DMS79 (cell line): Measurements from ENCODE around the gene ABHD17B.
"Not testable (repeated sequence)": the region's sequence is repeated elsewhere in the genome, so short reads cannot be mapped to it uniquely, and the experiment has no call there.

Experiments
- DNase-seq: peaks from one replicate; lab custom pipeline; 2025; lab: John Stamatoyannopoulos, UW

ABHD17B gene

GRCh38 chr9:71915495-71915894 lies 4.5 kb upstream of the ABHD17B start:
- no peak for DNase-seq

- DNase-seq: no peak
Observed at GRCh38 chr9:71911908-71912335, 929 bp upstream of the ABHD17B start.

- DNase-seq: no peak
Observed at GRCh38 chr9:71910650-71911060, 338 bp downstream of the ABHD17B start.

GRCh38 chr9:71909887-71910649 lies 925 bp downstream of the ABHD17B start:
- no peak for DNase-seq

GRCh38 chr9:71908825-71909224 lies 2.2 kb downstream of the ABHD17B start:
- DNase-seq: no peak

GRCh38 chr9:71904076-71904475 lies 6.9 kb downstream of the ABHD17B start:
- no peak for DNase-seq

- no peak for DNase-seq
Observed at GRCh38 chr9:71901695-71902597, 9.0 kb downstream of the ABHD17B start.

GRCh38 chr9:71898756-71899155 lies 12.2 kb downstream of the ABHD17B start:
- DNase-seq: not testable (repeated sequence)

GRCh38 chr9:71897577-71897976 lies 13.4 kb downstream of the ABHD17B start:
- no peak for DNase-seq

GRCh38 chr9:71896761-71897160 lies 14.2 kb downstream of the ABHD17B start:
- DNase-seq: no peak

GRCh38 chr9:71895955-71896354 lies 15.0 kb downstream of the ABHD17B start:
- no peak for DNase-seq

- no peak for DNase-seq
Observed at GRCh38 chr9:71895117-71895516, 15.9 kb downstream of the ABHD17B start.

- no peak for DNase-seq
Observed at GRCh38 chr9:71891557-71892189, 19.3 kb downstream of the ABHD17B start.

- no peak for DNase-seq
Observed at GRCh38 chr9:71890042-71890679, 20.8 kb downstream of the ABHD17B start.

- no peak for DNase-seq
Observed at GRCh38 chr9:71887362-71887761, 23.6 kb downstream of the ABHD17B start.

- DNase-seq: no peak
Observed at GRCh38 chr9:71886541-71886940, 24.5 kb downstream of the ABHD17B start.

GRCh38 chr9:71886015-71886414 lies 25.0 kb downstream of the ABHD17B start:
- no peak for DNase-seq

- DNase-seq: no peak
Observed at GRCh38 chr9:71885467-71885866, 25.5 kb downstream of the ABHD17B start.

GRCh38 chr9:71884005-71884404 lies 27.0 kb downstream of the ABHD17B start:
- DNase-seq: no peak

- DNase-seq: no peak
Observed at GRCh38 chr9:71879644-71880174, 31.3 kb downstream of the ABHD17B start.

- no peak for DNase-seq
Observed at GRCh38 chr9:71878327-71879274, 32.4 kb downstream of the ABHD17B start.
